GM12878 (cell line): ENCODE measurements around the gene COA5. TPM values are rescaled to one million over a fixed set of nuclear protein-coding genes. Genes with fewer than 3 reads are reported as not detected.

ENCODE experiments used
- ATAC-seq: fragments of 200-7000 bp; cut with Tn5 transposase; 3 replicates; pipeline ENCODE4 v1.9.1; 2020; ENCODE audit warnings: mild to moderate bottlenecking, moderate library complexity
- BruUV-seq: library from RNA; stranded (reverse); fragments of 400-500 nt; replicated peaks from 2 replicates; lab custom pipeline; 2021; lab: Mats Ljungman, UMichigan
- CTCF ChIA-PET: fragments of 300-600 bp; sonication (Branson Sonifier 250); formaldehyde crosslinking; extraction: SDS; loops from one replicate; lab custom pipeline; 2021; ENCODE audit warnings: inconsistent platforms; lab: Yijun Ruan, JAX
- POLR2A ChIA-PET: fragments of 350-600 bp; formaldehyde crosslinking; extraction: SDS; loops from one replicate; lab custom pipeline; 2021; ENCODE audit warnings: inconsistent platforms; lab: Charles Lee
- RAD21 ChIA-PET: fragments of 300-600 bp; sonication (Branson Sonifier 250); formaldehyde crosslinking; loops from one replicate; lab custom pipeline; 2023; ENCODE audit warnings: antibody characterized with exemption; ENCODE audit not compliant: unreplicated experiment; lab: Charles Lee
- SMC1A ChIA-PET: fragments of 300-600 bp; sonication (Branson Sonifier 250); formaldehyde crosslinking; loops from one replicate; lab custom pipeline; 2023; ENCODE audit not compliant: unreplicated experiment, uncharacterized antibody; lab: Charles Lee
- DNase-seq: peaks from one replicate; pipeline ENCODE4 v3.0.0-alpha.2; 2011; ENCODE audit warnings: low read depth, low spot score
- FAIRE-seq: peaks from 3 replicates; lab custom pipeline; 2011; peaks lifted over from hg19 to GRCh38; lab: Jason Lieb, UNC
- H2AFZ ChIP-seq: 2 replicates; pipeline ENCODE4 v1.6.0; 2011; ENCODE audit warnings: low read depth, low read length, control low read depth; ENCODE audit not compliant: control insufficient read depth
- H3K27ac ChIP-seq: 2 replicates; pipeline ENCODE4 v1.5.1; 2011; ENCODE audit warnings: control low read depth; ENCODE audit not compliant: control insufficient read depth, insufficient read depth
- H3K27me3 ChIP-seq, 2 experiments: replicated peaks in 1 of 2; 2 replicates each; pipeline versions ENCODE4 v1.6.0 to v1.6.1; 2011; ENCODE audit warnings: low read length in 1 of 2; ENCODE audit not compliant: control insufficient read depth in 2 of 2, insufficient read depth in 2 of 2
- H3K36me3 ChIP-seq, 2 experiments: 2 replicates each; pipeline ENCODE4 v1.5.1; 2011; ENCODE audit warnings: low read length in 1 of 2; ENCODE audit not compliant: control insufficient read depth in 2 of 2, insufficient read depth in 2 of 2
- H3K4me1 ChIP-seq: 2 replicates; pipeline ENCODE4 v1.6.1; 2011; ENCODE audit warnings: mild to moderate bottlenecking, low read length, moderate library complexity, mixed read lengths; ENCODE audit not compliant: control insufficient read depth, insufficient read depth
- H3K4me2 ChIP-seq: 2 replicates; pipeline ENCODE4 v1.6.0; 2011; ENCODE audit warnings: control low read depth; ENCODE audit not compliant: control insufficient read depth, insufficient read depth
- H3K4me3 ChIP-seq: fragments of 200-600 bp; sonication (generic); 2 replicates; pipeline ENCODE4 v1.5.1; 2016
- H3K79me2 ChIP-seq: 2 replicates; pipeline ENCODE4 v1.6.0; 2011; ENCODE audit warnings: low read length; ENCODE audit not compliant: control insufficient read depth, insufficient read depth
- H3K9ac ChIP-seq: 2 replicates; pipeline ENCODE4 v1.8.0; 2011; ENCODE audit warnings: low read length, control low read depth, mixed read lengths; ENCODE audit not compliant: control insufficient read depth, insufficient read depth
- H3K9me3 ChIP-seq: replicated peaks from 3 replicates; pipeline ENCODE4 v1.5.1; 2011; ENCODE audit warnings: mild to moderate bottlenecking, low read length; ENCODE audit not compliant: control insufficient read depth, insufficient read depth
- H4K20me1 ChIP-seq: 2 replicates; pipeline ENCODE4 v1.6.0; 2011; ENCODE audit not compliant: control insufficient read depth, insufficient read depth
- HCFC1 ChIP-seq: fragments of 150-350 bp; IDR thresholded peaks from 2 replicates; pipeline ENCODE4 v1.6.1; 2014; ENCODE audit warnings: low read length
- IRF3 ChIP-seq: fragments of 450-650 bp; IDR thresholded peaks from 2 replicates; pipeline ENCODE4 v1.6.1; 2014; ENCODE audit warnings: mild to moderate bottlenecking
- MEF2B ChIP-seq: fragments of 450-650 bp; IDR thresholded peaks from 2 replicates; pipeline ENCODE4 v1.6.1; 2018; ENCODE audit warnings: mild to moderate bottlenecking, moderate library complexity; ENCODE audit not compliant: partially characterized antibody, poor library complexity, severe bottlenecking
- MYC ChIP-seq: IDR thresholded peaks from 2 replicates; pipeline ENCODE4 v1.6.1; 2011; ENCODE audit warnings: mild to moderate bottlenecking, low read length, moderate library complexity, inconsistent platforms; ENCODE audit not compliant: insufficient read depth, insufficient replicate concordance, insufficient read length, severe bottlenecking
- NFYA ChIP-seq: IDR thresholded peaks from 2 replicates; pipeline ENCODE4 v1.6.1; 2011; ENCODE audit warnings: low read depth, mild to moderate bottlenecking, low read length, improper control_type of control experiment, borderline replicate concordance
- NKRF ChIP-seq: fragments of 450-650 bp; conservative IDR thresholded peaks from 2 replicates; pipeline ENCODE4 v1.6.1; 2017; ENCODE audit warnings: mild to moderate bottlenecking, moderate library complexity
- NR2C1 ChIP-seq: fragments of 450-650 bp; IDR thresholded peaks from 2 replicates; pipeline ENCODE4 v1.6.1; 2017; ENCODE audit warnings: antibody characterized with exemption, mild to moderate bottlenecking, moderate library complexity
- NR2F1 ChIP-seq: fragments of 450-650 bp; conservative IDR thresholded peaks from 2 replicates; pipeline ENCODE4 v1.6.1; 2017; ENCODE audit warnings: mild to moderate bottlenecking
- RB1 ChIP-seq: fragments of 450-650 bp; formaldehyde crosslinking; IDR thresholded peaks from 2 replicates; pipeline ENCODE4 v1.6.1; 2017; ENCODE audit warnings: mild to moderate bottlenecking, borderline replicate concordance
- RBBP5 ChIP-seq: fragments of 200-600 bp; sonication (generic); conservative IDR thresholded peaks from 2 replicates; pipeline ENCODE4 v1.6.1; 2016
- TBL1XR1 ChIP-seq: IDR thresholded peaks from 2 replicates; pipeline ENCODE4 v1.6.1; 2012; ENCODE audit warnings: low read depth, low read length, improper control_type of control experiment
- ZSCAN29 ChIP-seq: fragments of 450-650 bp; IDR thresholded peaks from 2 replicates; pipeline ENCODE4 v1.6.1; 2017; ENCODE audit warnings: mild to moderate bottlenecking, moderate library complexity
- WGBS: methylation state at CpG from one replicate; pipeline ENCODE4 v1.1.6; 2016; ENCODE audit warnings: low lambda C conversion rate; ENCODE audit not compliant: insufficient replicate concordance, insufficient coverage; ENCODE audit errors: missing lambda C conversion rate; 5-methylcytosine and 5-hydroxymethylcytosine counted together
- in situ Hi-C: fragments of 300-500 bp; cut with MboI; formaldehyde crosslinking; loops from 9 replicates; pipeline ENCODE4 v1.14.3; 2018; ENCODE audit warnings: mixed read lengths
- intact Hi-C: fragments of 100-400 bp; cut with micrococcal nuclease; formaldehyde crosslinking; loops from one replicate; pipeline ENCODE4 v1.14.2; 2022; ENCODE audit not compliant: unreplicated experiment
- polyA plus RNA-seq, 11 experiments: library from polyadenylated mRNA; depleted of rRNA in 4 of 11; unstranded in 6 of 11; stranded (reverse) in 5 of 11; fragments of >200 nt; fragmentation: Nextera tagmentation in 4 of 11; fragmentation: Illumina TruSeq in 1 of 11; extraction: Ambion mirVana in 4 of 11; extraction: Trizol in 1 of 11; gene quantifications; 1 replicate in 1 of 11; 2 replicates in 10 of 11; pipeline versions ENCODE4 v1.2.1 to v1.2.3, GENCODE V29; 2011 to 2016; ENCODE audit warnings: inconsistent platforms in 2 of 11, missing spikeins in 2 of 11, low read depth in 1 of 11
- total RNA-seq, 4 experiments: library from RNA; depleted of rRNA in 3 of 4; stranded (reverse); fragments of >200 nt in 3 of 4; fragmentation: Illumina TruSeq in 1 of 4; extraction: Trizol in 1 of 4; gene quantifications; 2 replicates each; pipeline versions ENCODE4 v1.2.1 to v1.2.3, GENCODE V29; 2013 to 2021

The COA5 gene
- total and polyA plus RNA-seq, 10 of the 15 experiments (the other 5 are each of a cell fraction or from before 2014, with no cell fraction given): 20.7 to 63.3 (median 37.9) TPM

GRCh38 chr2:98560256-98560771 is 48.0 kb downstream of the COA5 start:
- CTCF ChIA-PET: interaction anchor here (5.2 kb wide), 1 partner anchor 8 kb away, joined by 24 read pairs; no protein-coding TSS in a partner anchor

GRCh38 chr2:98559581-98559980 is 48.7 kb downstream of the COA5 start:
- peaks cover 16% of the 10 kb centered on the region for H3K4me1 ChIP-seq
- H2AFZ ChIP-seq: no peak overlapping the region
- ATAC-seq (no peak), DNase-seq (no peak), FAIRE-seq (no peak)
- RAD21 ChIA-PET: no interaction called here
- no peaks in the 10 kb centered on the region for H3K27me3 ChIP-seq
- H3K4me2 ChIP-seq: no peak overlapping the region
- no peaks in the 10 kb centered on the region for H3K79me2 ChIP-seq
- no peak overlapping the region for H3K27ac ChIP-seq
- whole genome bisulfite sequencing: 2% methylated on average over 3 of the region's 3 CpGs
- in situ Hi-C loops: no loop called here
- no peak overlapping the region for H3K9ac ChIP-seq
- POLR2A ChIA-PET: interaction anchor here (0.7 to 0.9 kb wide), 2 partner anchors 14 to 52 kb away, joined by 3 read pairs; no protein-coding TSS in a partner anchor
- no peaks in the 10 kb centered on the region for H4K20me1 ChIP-seq
- intact Hi-C loops: no loop called here
- no peaks in the 10 kb centered on the region for H3K9me3 ChIP-seq
- no peak overlapping the region for H3K4me3 ChIP-seq
- H3K36me3 ChIP-seq: peaks cover 22 to 45% of the 10 kb centered on the region in 2 experiments
- SMC1A ChIA-PET: no interaction called here
- no TSS peak for BruUV-seq
- CTCF ChIA-PET: interaction anchor here (1.0 to 5.2 kb wide), 2 partner anchors 9 to 41 kb away, joined by 3 to 24 read pairs; no protein-coding TSS in a partner anchor
- TF ChIP-seq NR2F1 (no peak), NFYA (no peak), HCFC1 (no peak), MEF2B (no peak), NKRF (no peak), MYC (no peak), RBBP5 (no peak), IRF3 (no peak)

More at GRCh38 chr2:98560256-98560771, 48.0 kb downstream of the COA5 start:
- FAIRE-seq (no peak), ATAC-seq (no peak), DNase-seq (no peak)
- peaks cover 21 to 48% of the 10 kb centered on the region in 2 experiments for H3K36me3 ChIP-seq
- ChIA-PET SMC1A (interaction anchor here (0.9 kb wide), 1 partner anchor 114 kb away, joined by 3 read pairs; no protein-coding TSS in a partner anchor), RAD21 (no interaction called here), POLR2A (interaction anchor here (0.7 to 1.1 kb wide), 2 partner anchors 10 to 13 kb away, joined by 3 read pairs; no protein-coding TSS in a partner anchor)
- intact Hi-C loops (no loop called here), in situ Hi-C loops (no loop called here)
- H4K20me1 ChIP-seq: no peaks in the 10 kb centered on the region
- no peak for TF ChIP-seq HCFC1
- TF ChIP-seq ZSCAN29: no peak
- no peak for TF ChIP-seq TBL1XR1
- TF ChIP-seq RB1: no peak
- no peak for TF ChIP-seq NR2C1
- no peak for TF ChIP-seq MEF2B
- no peaks in the 10 kb centered on the region for H3K27me3 ChIP-seq
- no peaks in the 10 kb centered on the region for H3K9me3 ChIP-seq
- H3K27ac ChIP-seq: no peak overlapping the region
- H3K4me1 ChIP-seq: peaks cover 16% of the 10 kb centered on the region
- 52% methylated on average over 9 of the region's 9 CpGs for WGBS
- no peak overlapping the region for H3K9ac ChIP-seq
- H3K4me3 ChIP-seq: no peak overlapping the region
- H3K79me2 ChIP-seq: no peaks in the 10 kb centered on the region
- H2AFZ ChIP-seq: no peak overlapping the region
- no peak overlapping the region for H3K4me2 ChIP-seq
- no TSS peak for BruUV-seq
